HepG2 (cell line): ENCODE results near the gene IKZF3.

Experiments
- EP300 ChIP-seq, 3 experiments: sonication (generic) in 1 of 3; formaldehyde crosslinking in 1 of 3; IDR thresholded peaks; 2 replicates each; pipeline versions ENCODE4 v1.5.1 to v1.6.1; 2011 to 2020; ENCODE audit warnings: low read depth in 2 of 3, low read length in 2 of 3, borderline replicate concordance in 1 of 3, improper control_type of control experiment in 1 of 3, mild to moderate bottlenecking in 1 of 3, missing genetic modification reagents in 1 of 3, moderate library complexity in 1 of 3
- EZH2 ChIP-seq: conservative IDR thresholded peaks from 2 replicates; pipeline ENCODE4 v1.6.1; 2012; ENCODE audit warnings: mild to moderate bottlenecking, low read depth, low read length, moderate library complexity

GRCh38 chr17:39751637-39752036 is 112.5 kb downstream of the IKZF3 start:
- TF ChIP-seq EZH2 (no peak), EP300 (IDR thresholded peaks at IDR 0.05; ENCODE audit: low read depth in 2 of 2, low read length in 2 of 2) (no peak; a peak in 1 of 4 replicates), EP300 (CRISPR knock-in tag; IDR thresholded peaks at IDR 0.05; ENCODE audit: borderline replicate concordance) (no peak)
